ENCODE data around the gene SYNDIG1.

DNA sequence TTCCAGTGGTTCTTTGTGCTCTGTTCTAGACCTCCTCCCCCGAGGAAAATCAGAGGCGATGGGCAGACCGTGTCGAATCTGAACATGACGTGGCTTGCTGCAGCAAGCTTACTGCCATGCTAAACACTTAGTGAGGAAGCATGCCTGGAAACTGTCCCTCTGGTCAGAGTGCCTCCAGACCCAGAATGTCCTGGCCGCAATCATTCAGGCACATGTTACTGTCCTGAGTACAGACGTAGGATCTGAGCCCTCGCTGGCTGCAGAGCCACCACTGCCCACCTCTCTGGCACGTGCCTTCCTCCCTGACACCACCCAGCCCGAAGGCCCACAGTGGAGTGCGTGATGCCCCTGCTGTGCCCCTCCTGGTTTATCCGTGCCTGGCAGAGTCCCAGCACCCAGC, 163.6 kb downstream of the SYNDIG1 start:
- TF ChIP-seq, protein P1, sequence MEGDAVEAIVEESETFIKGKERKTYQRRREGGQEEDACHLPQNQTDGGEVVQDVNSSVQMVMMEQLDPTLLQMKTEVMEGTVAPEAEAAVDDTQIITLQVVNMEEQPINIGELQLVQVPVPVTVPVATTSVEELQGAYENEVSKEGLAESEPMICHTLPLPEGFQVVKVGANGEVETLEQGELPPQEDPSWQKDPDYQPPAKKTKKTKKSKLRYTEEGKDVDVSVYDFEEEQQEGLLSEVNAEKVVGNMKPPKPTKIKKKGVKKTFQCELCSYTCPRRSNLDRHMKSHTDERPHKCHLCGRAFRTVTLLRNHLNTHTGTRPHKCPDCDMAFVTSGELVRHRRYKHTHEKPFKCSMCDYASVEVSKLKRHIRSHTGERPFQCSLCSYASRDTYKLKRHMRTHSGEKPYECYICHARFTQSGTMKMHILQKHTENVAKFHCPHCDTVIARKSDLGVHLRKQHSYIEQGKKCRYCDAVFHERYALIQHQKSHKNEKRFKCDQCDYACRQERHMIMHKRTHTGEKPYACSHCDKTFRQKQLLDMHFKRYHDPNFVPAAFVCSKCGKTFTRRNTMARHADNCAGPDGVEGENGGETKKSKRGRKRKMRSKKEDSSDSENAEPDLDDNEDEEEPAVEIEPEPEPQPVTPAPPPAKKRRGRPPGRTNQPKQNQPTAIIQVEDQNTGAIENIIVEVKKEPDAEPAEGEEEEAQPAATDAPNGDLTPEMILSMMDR (conservative IDR thresholded peaks at IDR 0.05; ENCODE audit: low read length): no peak
- TF ChIP-seq EZH2phosphoT487 (IDR thresholded peaks at IDR 0.05; ENCODE audit: borderline replicate concordance, low read depth, low read length): no peak
